HG03045 (cell line): Measurements from ENCODE around the gene TTLL5.

ENCODE experiments used
- ATAC-seq: cut with Tn5 transposase; IDR thresholded peaks from one replicate; pipeline ENCODE4 v1.9.1; 2021; ENCODE audit warnings: mild to moderate bottlenecking, moderate library complexity; ENCODE audit not compliant: unreplicated experiment

TTLL5 gene

DNA sequence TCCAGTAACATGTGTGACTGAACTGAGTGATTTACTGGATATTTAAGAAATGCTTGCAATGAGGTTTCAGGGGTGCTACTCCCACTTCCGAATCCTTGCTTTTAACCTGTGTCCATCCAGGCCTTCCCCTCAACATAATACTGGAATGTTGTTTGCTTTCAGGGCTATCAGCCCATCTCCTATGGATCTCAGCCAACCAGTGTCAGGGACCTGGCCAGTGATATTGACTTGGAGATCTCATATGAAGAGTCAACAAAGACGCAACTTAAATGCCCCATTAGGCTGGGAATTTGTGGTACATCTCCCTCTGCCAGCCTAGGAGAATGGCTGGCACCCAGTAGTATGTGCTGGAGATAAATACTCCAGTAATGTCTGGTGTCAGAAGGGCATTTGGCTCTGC lies 323.6 kb downstream of the TTLL5 start:
- ATAC-seq = no peak

DNA sequence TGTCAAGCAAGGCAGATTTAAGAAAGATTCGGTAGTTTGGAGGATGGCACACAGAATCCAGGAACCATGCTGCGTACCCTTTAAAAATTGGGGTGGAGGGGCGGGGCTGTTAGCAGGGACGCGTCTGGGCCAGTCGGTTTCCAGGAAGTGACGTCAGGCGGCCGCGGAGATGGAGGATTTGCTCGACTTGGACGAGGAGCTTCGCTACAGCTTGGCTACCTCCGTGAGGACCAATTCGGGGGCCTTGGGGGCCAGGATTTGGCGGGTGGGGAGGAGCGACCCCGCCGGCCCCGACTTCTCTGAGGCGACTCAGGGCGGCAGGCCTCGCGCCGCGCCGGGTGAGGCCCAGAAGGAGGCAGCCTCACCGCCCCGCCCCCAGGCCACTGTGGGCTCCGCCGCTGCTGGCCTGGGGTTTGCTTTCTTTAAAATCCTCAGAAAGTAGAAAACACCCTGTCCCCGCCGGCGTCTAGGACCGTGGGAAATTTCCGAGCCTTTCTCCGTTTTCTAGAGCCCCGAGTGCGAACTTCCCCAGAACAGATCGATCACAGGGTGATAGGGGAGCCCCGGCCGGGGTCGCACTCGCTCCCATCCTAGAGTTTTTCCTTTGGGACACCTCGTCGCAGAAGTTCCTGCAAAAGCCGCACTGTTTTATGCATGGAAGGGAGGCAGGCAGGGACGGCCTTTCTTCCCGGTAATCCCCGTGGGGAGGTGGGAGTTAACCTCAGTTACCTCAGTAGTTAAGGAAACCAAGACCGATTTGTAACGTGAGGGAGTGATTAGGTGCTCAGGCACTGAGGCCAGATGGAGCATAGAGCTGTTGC lies 324.8 kb downstream of the TTLL5 start, which contains the start of gene IFT43:
IFT43 (plus strand) TSS at position 146 of the 821 bp plus-strand sequence; CDS start at position 170, 24 bp downstream.
- ATAC-seq = peak; percentile 66

DNA sequence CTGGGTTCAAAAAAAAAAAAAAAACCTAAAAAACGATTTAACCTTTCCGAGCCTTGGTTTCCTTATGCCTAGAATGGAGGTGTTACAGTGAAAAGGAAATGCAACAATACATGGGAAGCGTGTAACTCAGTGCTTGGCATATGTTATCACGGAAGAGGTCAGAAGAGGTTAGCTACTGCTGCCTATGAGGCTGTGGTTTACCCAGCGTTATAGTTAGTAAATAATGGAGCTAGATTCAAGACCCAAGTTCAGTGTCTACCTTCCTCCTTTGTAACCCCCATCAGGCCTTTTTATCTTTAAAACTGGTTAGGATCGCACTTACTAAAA lies 325.4 kb downstream of the TTLL5 start:
- ATAC-seq = no peak

DNA sequence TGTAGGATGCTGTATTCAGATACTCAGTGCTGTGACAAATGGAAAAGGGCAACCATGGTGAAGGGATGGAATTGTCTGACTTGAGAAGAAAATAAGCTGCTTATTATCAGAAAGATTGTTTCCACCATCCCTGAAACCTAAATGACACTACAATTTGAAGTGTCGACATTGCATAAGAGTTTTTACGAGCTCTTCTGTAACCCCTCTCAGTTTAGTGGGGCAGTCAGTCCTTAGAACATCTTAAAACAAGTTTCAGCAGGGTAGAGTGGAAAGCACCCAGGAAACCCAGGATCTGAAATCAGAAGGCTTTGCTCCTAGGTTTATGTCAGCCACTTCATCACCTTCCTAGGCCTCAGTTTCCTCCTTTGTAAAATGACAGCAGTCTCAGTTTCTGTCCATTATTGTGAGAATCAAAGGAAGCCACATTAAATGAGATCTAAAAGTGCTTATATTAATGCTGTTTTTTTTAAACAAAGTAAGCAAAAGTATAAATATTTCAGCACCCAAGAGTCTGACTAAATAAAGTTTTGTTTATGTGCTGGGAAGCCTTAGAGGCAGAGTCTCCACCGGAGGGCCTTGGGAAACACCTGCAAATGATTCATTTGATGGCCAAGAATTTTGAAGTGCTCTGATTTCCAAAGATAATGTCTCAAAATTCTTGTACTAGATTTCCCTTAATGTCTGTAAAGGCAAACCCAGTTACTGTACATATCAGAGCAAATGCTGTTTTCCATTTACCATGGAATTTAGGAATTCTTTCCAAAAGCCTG lies 326.3 kb downstream of the TTLL5 start:
- no peak for ATAC-seq

DNA sequence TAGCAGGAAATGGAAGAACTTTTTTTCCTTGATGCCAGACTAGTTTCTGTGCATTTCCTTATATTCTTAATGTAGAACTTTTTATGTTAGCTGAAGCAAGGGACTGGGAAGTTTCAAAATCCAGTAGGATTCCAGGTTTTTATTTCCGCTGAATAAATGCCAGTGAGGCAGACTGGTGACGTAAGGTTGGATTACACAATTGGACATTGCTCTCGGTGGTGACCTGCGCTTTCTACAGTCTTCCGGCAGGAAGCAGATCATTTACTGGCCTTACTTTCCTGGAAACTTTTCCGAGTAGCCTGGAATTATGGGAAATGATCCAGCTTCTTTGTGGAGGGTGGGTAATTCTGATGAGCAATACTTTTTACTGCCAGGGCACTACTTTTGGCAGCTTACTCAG lies 328.1 kb downstream of the TTLL5 start:
- no peak for ATAC-seq

DNA sequence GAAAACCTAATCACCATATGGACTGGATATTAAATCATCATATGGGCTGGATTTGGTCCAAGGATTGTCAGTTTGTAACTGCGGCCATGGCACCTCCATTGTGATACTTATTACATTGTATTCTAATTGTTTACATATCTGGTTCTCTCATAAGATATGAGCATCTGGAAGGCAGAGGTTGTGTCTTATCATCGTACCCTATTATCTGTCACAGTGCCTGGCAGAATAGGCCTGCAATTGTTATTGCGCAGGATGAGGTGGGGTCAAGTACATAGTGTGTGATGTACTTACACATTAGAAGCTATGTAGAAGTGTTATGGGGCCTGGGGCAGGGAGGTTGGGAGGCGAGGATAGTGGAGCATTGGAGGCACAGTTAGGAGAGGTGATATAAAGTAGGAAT lies 329.3 kb downstream of the TTLL5 start:
- ATAC-seq = no peak

DNA sequence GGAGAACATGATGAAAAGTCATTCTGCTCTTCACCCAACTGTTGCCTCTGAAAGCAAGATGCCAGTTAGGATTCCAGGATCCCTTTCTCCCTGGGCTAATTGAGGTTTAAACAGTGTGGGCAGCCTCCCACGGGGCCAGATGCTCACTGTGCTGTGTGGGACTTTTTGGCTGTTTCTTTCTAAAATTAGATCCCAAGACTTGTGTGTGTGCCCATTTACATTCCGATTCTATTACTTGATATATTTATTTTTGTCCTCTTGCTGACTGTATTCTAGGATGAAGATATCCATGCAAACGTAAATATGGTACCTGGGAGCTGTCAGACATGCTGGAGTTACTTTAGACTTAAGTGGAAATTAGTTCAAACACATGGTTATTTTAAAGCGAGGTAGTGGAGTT lies 330.7 kb downstream of the TTLL5 start:
- ATAC-seq = no peak

DNA sequence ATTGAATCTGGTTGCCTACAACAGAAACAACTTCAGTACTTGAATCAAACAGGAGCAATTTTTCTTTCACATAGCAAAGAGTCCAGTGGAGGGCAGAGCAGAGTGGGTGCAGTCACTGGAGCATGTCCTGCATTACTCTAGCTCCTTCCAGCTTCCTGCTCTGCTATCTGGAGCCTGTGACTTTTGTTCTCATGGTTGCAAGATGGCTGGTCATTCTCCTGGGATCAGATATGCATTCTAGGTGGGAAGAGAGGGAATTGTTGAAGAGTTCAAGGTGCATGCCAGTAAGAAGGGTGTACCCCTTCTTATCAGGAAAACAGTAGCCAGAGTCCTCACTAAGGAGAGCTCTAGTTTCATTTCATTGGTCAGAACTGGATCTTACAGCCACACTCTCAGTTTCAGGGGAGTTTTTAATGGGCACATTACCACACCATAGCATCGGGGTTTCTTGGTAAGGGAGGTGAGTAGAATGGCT lies 332.6 kb downstream of the TTLL5 start:
- ATAC-seq = no peak

DNA sequence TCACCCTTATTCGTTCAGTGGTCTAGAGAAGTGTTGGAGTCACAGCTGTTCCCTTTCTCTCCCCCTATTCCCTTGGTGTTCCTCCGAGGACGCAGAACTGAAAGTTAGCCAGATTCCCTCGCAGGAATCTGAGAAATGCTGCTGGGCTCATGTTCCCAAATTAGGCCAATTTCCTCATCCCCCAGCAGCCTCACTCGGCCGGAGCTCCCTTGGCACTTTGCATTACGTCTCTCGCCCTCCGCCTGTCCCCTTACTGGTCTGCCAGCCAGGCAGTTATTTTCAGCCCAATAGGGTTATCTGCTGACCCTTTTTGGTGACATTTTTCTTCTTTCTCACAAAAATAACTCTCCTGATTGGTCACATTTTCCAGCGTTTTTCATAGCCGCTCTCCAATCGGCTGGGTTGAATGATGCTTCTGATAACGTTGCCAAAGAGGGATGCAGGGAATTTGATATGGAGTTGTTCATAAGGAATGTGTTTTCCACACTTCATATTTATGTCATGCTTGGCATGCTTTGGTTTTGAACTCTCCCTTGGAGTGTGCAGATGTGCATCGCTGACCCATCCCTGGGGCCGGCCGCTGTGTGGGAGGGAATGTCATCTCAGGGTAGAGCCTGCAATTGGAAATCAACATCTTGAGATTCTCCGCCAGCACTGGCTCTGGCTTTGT lies 334.5 kb downstream of the TTLL5 start:
- ATAC-seq = no peak

DNA sequence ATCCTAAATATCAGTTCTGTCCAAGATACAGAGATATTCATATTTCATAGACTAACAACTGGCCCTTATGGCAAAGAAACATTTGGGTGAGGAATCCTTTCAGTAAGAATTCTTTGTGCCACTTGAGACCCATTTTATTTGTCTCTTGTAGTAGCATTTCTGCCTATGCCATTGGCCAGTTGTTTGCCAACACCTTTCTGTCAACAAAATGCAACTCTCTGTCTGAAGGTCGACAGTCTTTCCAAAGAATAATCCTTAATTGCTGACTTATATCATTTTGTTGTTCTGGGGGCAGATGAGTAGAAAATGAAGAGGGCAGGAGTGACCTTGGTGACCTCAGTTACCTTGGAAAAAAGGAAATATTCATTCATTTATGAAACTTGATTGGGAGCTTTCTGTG lies 335.4 kb downstream of the TTLL5 start:
- no peak for ATAC-seq

DNA sequence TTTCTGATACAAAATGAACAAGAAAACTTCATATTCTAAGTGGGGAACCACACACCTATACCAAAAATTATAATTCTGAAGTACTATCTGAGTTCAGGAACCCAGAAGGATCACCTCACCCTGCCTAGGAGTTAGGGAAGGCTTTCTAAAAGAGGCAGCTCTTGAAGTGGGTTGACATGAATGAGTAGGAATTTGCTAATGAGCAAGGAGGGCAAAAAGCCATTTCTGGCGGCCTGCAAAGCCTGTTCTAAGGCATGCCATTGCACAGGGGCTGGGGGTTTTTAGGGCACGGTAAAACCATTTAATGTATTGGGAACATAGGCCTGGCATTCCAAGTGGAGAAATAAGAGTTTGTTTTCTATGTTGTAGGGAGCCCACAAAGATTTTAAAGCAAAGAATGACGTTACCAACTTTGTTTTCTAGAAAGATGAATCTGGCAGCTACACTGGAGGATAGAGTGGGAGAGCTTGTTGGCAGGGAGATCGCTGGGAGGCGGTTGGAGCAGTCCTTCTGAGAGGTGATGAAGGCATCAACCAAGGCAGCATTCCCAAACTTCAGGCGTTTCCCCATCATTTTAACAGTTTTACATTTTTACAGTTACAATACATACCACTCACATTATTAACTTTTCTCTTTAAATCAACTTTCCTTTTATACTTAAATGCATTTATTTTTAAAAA lies 338.6 kb downstream of the TTLL5 start:
- ATAC-seq = no peak

DNA sequence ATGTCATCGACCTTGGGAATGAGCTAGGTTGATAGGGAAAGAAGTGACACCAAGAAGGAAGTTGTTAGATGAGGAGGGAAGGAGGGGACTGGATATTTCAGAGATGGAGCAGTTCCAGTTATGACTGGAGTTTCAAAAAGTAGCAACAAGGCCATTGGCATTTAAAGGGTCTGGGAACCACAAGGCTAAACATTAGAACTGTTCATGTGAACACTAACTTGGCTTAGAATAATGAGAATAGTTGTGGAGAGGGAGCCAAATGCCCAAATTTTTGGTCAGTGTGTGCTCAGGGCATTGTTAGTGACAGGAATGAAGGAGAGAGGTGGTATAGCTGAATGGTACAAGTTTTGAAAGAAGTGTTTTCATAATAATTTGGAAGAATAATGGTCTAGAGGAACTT lies 341.3 kb downstream of the TTLL5 start:
- no peak for ATAC-seq
